MM.1S (cell line): Measurements from ENCODE around the gene DCLK1.

Source experiments
- DNase-seq: peaks from one replicate; pipeline ENCODE4 v3.0.0-alpha.2; 2015
- H2AFZ ChIP-seq: fragments of 300-600 bp; sonication (generic); 2 replicates; pipeline ENCODE4 v1.6.0; 2016; ENCODE audit warnings: antibody characterized with exemption, low read length
- H3F3A ChIP-seq: fragments of 300-600 bp; sonication (generic); 2 replicates; pipeline ENCODE4 v1.6.1; 2016; ENCODE audit warnings: mild to moderate bottlenecking, antibody characterized with exemption, low read length, moderate library complexity, mixed read lengths; ENCODE audit not compliant: insufficient read depth
- H3K27ac ChIP-seq: fragments of 300-600 bp; sonication (generic); 2 replicates; pipeline ENCODE4 v1.5.1; 2016; ENCODE audit warnings: mild to moderate bottlenecking, low read length
- H3K27me3 ChIP-seq: fragments of 300-600 bp; sonication (generic); replicated peaks from 2 replicates; pipeline ENCODE4 v1.6.0; 2016; ENCODE audit warnings: low read length; ENCODE audit not compliant: insufficient read depth
- H3K36me3 ChIP-seq: fragments of 300-600 bp; sonication (generic); replicated peaks from 2 replicates; pipeline ENCODE4 v1.6.1; 2016; ENCODE audit warnings: mild to moderate bottlenecking, low read length, mixed read lengths; ENCODE audit not compliant: insufficient read depth
- H3K4me1 ChIP-seq: fragments of 300-600 bp; sonication (generic); 2 replicates; pipeline ENCODE4 v1.6.1; 2016; ENCODE audit warnings: low read length, mixed read lengths
- H3K4me2 ChIP-seq: fragments of 300-600 bp; sonication (generic); 2 replicates; pipeline ENCODE4 v1.6.0; 2016; ENCODE audit warnings: low read depth, low read length
- H3K4me3 ChIP-seq: fragments of 300-600 bp; sonication (generic); 2 replicates; pipeline ENCODE4 v1.5.1; 2016; ENCODE audit warnings: low read length, mixed read lengths
- H3K79me2 ChIP-seq: fragments of 300-600 bp; sonication (generic); 2 replicates; pipeline ENCODE4 v1.6.1; 2016; ENCODE audit warnings: mixed run types, low read length, mixed read lengths
- H3K9ac ChIP-seq: fragments of 300-600 bp; sonication (generic); 2 replicates; pipeline ENCODE4 v1.6.1; 2016; ENCODE audit warnings: low read length, mixed read lengths
- H3K9me2 ChIP-seq: fragments of 300-600 bp; sonication (generic); replicated peaks from 2 replicates; pipeline ENCODE4 v1.6.1; 2016; ENCODE audit warnings: mild to moderate bottlenecking, low read length, mixed read lengths; ENCODE audit not compliant: insufficient read depth
- H3K9me3 ChIP-seq: fragments of 300-600 bp; sonication (generic); replicated peaks from 2 replicates; pipeline ENCODE4 v1.6.1; 2016; ENCODE audit warnings: mild to moderate bottlenecking, low read length, mixed read lengths; ENCODE audit not compliant: insufficient read depth
- H4K20me1 ChIP-seq: fragments of 300-600 bp; sonication (generic); 2 replicates; pipeline ENCODE4 v1.6.1; 2016; ENCODE audit warnings: mild to moderate bottlenecking, low read length, moderate library complexity, mixed read lengths; ENCODE audit not compliant: insufficient read depth
- EZH2 ChIP-seq: fragments of 300-600 bp; sonication (generic); optimal IDR thresholded peaks from 2 replicates; pipeline ENCODE3; 2017; ENCODE audit warnings: low read depth, mild to moderate bottlenecking, antibody characterized with exemption, low read length, mixed read lengths
- EZH2phosphoT487 ChIP-seq: fragments of 300-600 bp; sonication (generic); IDR thresholded peaks from 2 replicates; pipeline ENCODE4 v1.6.1; 2018; ENCODE audit warnings: antibody characterized with exemption, low read length
- TF ChIP-seq, protein P1 (sequence below): fragments of 300-600 bp; sonication (generic); IDR thresholded peaks from 2 replicates; pipeline ENCODE4 v1.5.1; 2016; ENCODE audit warnings: antibody characterized with exemption, low read length, mixed read lengths

The DCLK1 gene

DNA sequence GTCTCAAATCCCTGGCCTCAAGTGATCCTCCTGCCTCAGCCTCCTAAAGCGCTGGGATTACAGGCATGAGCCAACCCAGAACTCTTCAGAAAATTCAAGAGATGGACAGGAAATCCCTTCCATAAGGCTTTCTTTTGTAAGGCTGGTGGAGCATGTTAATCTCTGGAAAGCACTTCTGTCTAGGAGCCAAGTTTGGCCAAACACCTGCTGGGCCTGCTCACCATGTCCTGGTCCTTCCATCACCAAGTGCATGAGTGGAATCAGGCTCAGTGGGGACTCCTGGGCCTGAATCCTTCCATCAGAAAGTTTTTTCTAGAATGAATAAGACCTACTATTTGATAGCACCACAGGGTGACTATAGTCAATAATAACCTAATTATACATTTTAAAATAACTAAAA, 148.0 kb downstream of the DCLK1 start:
- Histone ChIP-seq H3K27me3 (no peaks in the 10 kb centered on the region), H3K9ac (no peak overlapping the region), H3K36me3 (no peaks in the 10 kb centered on the region), H3K4me3 (no peak overlapping the region), H3K27ac (no peak overlapping the region), H3K4me1 (no peaks in the 10 kb centered on the region), H4K20me1 (no peaks in the 10 kb centered on the region), H3K9me3 (no peaks in the 10 kb centered on the region), H3K4me2 (no peak overlapping the region), H3F3A (no peaks in the 10 kb centered on the region), H3K79me2 (no peaks in the 10 kb centered on the region), H3K9me2 (no peaks in the 10 kb centered on the region), H2AFZ (no peak overlapping the region)
- no peak for TF ChIP-seq EZH2
- no peak for TF ChIP-seq EZH2phosphoT487
- TF ChIP-seq, protein P1, sequence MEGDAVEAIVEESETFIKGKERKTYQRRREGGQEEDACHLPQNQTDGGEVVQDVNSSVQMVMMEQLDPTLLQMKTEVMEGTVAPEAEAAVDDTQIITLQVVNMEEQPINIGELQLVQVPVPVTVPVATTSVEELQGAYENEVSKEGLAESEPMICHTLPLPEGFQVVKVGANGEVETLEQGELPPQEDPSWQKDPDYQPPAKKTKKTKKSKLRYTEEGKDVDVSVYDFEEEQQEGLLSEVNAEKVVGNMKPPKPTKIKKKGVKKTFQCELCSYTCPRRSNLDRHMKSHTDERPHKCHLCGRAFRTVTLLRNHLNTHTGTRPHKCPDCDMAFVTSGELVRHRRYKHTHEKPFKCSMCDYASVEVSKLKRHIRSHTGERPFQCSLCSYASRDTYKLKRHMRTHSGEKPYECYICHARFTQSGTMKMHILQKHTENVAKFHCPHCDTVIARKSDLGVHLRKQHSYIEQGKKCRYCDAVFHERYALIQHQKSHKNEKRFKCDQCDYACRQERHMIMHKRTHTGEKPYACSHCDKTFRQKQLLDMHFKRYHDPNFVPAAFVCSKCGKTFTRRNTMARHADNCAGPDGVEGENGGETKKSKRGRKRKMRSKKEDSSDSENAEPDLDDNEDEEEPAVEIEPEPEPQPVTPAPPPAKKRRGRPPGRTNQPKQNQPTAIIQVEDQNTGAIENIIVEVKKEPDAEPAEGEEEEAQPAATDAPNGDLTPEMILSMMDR: no peak
- DNase-seq: no peak

DNA sequence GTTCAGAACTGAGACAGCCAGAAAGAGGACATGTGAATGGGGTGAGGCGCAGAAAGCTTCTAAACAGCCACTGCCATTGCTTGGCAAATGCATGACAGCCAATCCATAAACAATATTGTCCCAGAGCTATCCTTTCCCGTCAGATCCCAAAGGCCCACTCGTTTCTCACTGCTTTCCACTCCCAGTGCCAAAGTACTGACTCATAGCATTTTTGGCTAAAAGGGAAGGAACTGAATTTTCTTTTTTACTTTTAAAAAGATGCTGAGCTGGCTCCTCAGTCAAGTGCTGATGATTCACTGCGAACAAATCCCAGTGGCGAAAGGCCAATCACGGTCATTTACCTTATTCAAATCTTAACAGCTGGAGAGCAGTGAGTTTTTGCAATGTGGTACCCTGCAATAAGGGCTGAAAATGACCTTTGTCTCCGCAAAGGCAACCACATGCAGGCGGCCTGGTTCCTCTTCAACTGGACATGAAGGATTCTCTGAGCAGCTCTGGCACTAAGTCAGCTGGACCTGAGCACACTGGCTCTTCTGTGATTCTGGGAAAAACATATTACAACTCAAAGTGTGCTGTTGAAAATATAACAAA, 151.7 kb downstream of the DCLK1 start:
- Histone ChIP-seq H3K27ac (no peak overlapping the region), H3K9ac (no peak overlapping the region)
- TF ChIP-seq EZH2phosphoT487: no peak
- TF ChIP-seq, protein P1: no peak
- TF ChIP-seq EZH2: no peak

DNA sequence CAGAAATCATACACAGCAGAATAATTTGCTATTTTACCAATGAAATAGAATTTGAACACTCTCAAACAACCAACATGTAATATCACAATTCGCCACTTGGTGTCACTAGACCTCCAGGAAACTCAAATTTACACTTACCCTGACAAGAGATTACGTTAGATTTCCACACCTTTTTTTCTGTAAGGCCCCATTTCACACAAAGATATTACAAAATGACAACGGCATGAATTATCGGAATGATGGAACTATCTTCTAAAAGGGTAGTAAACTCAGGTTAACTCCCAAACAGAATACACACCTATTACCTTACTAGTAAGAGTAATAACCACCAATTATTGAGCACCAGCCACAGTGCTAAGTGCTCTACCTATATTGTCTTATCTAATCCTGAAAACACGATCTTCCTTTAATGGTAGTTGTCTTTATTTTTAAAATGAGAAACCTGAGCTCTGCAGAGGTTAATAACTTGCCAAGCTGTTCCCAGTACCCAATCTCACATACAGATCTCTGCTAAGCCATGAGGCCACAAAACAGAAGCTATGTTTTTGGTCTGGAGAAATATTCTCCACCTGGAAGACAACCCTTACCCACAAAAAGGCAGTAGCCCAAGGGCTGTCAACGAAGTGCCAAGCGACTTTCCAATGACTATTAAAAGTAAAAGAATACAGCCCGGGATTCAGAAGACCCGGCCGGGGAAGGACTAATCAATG, 152.4 kb downstream of the DCLK1 start:
- Histone ChIP-seq H3K9me3 (no peaks in the 10 kb centered on the region), H3K4me2 (no peak overlapping the region), H3K4me3 (no peak overlapping the region), H3K27ac (no peak overlapping the region), H3K4me1 (no peaks in the 10 kb centered on the region), H2AFZ (no peak overlapping the region), H3F3A (no peaks in the 10 kb centered on the region), H3K27me3 (no peaks in the 10 kb centered on the region), H3K79me2 (no peaks in the 10 kb centered on the region), H3K9ac (no peak overlapping the region), H4K20me1 (no peaks in the 10 kb centered on the region), H3K36me3 (no peaks in the 10 kb centered on the region), H3K9me2 (no peaks in the 10 kb centered on the region)
- peak; percentile 34 for DNase-seq
- TF ChIP-seq, protein P1: peak; percentile 54
- TF ChIP-seq EZH2phosphoT487: no peak
- TF ChIP-seq EZH2: no peak

More for the DNA sequence above, 151.7 kb downstream of the DCLK1 start:
- H3K4me1 ChIP-seq: no peaks in the 10 kb centered on the region
- H3K36me3 ChIP-seq: no peaks in the 10 kb centered on the region
- no peaks in the 10 kb centered on the region for H3K9me3 ChIP-seq
- H2AFZ ChIP-seq: no peak overlapping the region
- H3K4me2 ChIP-seq: no peak overlapping the region
- H3K27me3 ChIP-seq: no peaks in the 10 kb centered on the region
- H3F3A ChIP-seq: no peaks in the 10 kb centered on the region
- no peaks in the 10 kb centered on the region for H3K9me2 ChIP-seq
- DNase-seq: no peak
- H3K4me3 ChIP-seq: no peak overlapping the region
- H3K79me2 ChIP-seq: no peaks in the 10 kb centered on the region
- H4K20me1 ChIP-seq: no peaks in the 10 kb centered on the region
